Caco-2 (cell line): ENCODE results near the gene TINCR. TPM values are rescaled to one million over a fixed set of nuclear protein-coding genes. Genes with fewer than 3 reads are reported as not detected.

Experiments
- BruUV-seq: library from RNA; stranded (reverse); fragments of 400-500 nt; replicated peaks from 2 replicates; lab custom pipeline; 2021; lab: Mats Ljungman, UMichigan
- CTCF ChIA-PET: fragments of 300-600 bp; sonication (Branson Sonifier 250); formaldehyde crosslinking; loops from one replicate; lab custom pipeline; 2022; ENCODE audit warnings: antibody characterized with exemption; lab: Charles Lee
- POLR2A ChIA-PET: fragments of 300-600 bp; sonication (Branson Sonifier 250); formaldehyde crosslinking; loops from one replicate; lab custom pipeline; 2022; ENCODE audit warnings: antibody characterized with exemption; lab: Charles Lee
- DNase-seq, 2 experiments: peaks; one replicate each; pipeline versions ENCODE4 v3.0.0 to v3.0.0-alpha.2; 2020 to 2022
- H3K27me3 ChIP-seq: replicated peaks from 2 replicates; pipeline ENCODE4 v1.6.0; 2011; ENCODE audit warnings: low read length; ENCODE audit not compliant: control insufficient read depth, insufficient read depth
- H3K36me3 ChIP-seq: 2 replicates; pipeline ENCODE4 v1.5.1; 2011; ENCODE audit warnings: low read length; ENCODE audit not compliant: control insufficient read depth, insufficient read depth
- H3K4me1 ChIP-seq: fragments of 250-450 bp; sonication (Bioruptor Pico); 2 replicates; pipeline ENCODE4 v1.5.1; 2020; ENCODE audit warnings: mild to moderate bottlenecking
- H3K4me3 ChIP-seq: 2 replicates; pipeline ENCODE4 v1.5.1; 2011; ENCODE audit warnings: low read depth, mild to moderate bottlenecking, control low read depth, low read length
- H3K9me3 ChIP-seq: fragments of 250-450 bp; sonication (Bioruptor Pico); 2 replicates; pipeline ENCODE4 v1.5.1; 2020; ENCODE audit warnings: mild to moderate bottlenecking, moderate library complexity
- H3K27ac Mint-ChIP-seq: one replicate; pipeline ENCODE4 v1.8.0; 2022; ENCODE audit warnings: mixed read lengths; ENCODE audit not compliant: unreplicated experiment
- H3K27me3 Mint-ChIP-seq: one replicate; pipeline ENCODE4 v1.8.0; 2022; ENCODE audit warnings: mixed read lengths; ENCODE audit not compliant: insufficient read depth, unreplicated experiment
- H3K36me3 Mint-ChIP-seq: one replicate; pipeline ENCODE4 v1.8.0; 2022; ENCODE audit warnings: mild to moderate bottlenecking, mixed read lengths; ENCODE audit not compliant: insufficient read depth, unreplicated experiment
- H3K4me1 Mint-ChIP-seq: one replicate; pipeline ENCODE4 v1.8.0; 2022; ENCODE audit warnings: low read depth, mixed read lengths; ENCODE audit not compliant: unreplicated experiment
- H3K4me3 Mint-ChIP-seq: one replicate; pipeline ENCODE4 v1.8.0; 2022; ENCODE audit warnings: mild to moderate bottlenecking, moderate library complexity, mixed read lengths; ENCODE audit not compliant: unreplicated experiment
- H3K9me3 Mint-ChIP-seq: one replicate; pipeline ENCODE4 v1.8.0; 2022; ENCODE audit warnings: mixed read lengths; ENCODE audit not compliant: unreplicated experiment
- intact Hi-C: fragments of 100-400 bp; cut with micrococcal nuclease; formaldehyde crosslinking; loops from one replicate; pipeline ENCODE4 v1.10.0; 2022; ENCODE audit not compliant: unreplicated experiment
- total RNA-seq: library from RNA; stranded (reverse); gene quantifications from 2 replicates; pipeline ENCODE4 v1.2.3, GENCODE V29; 2022
- TF ChIP-seq, protein P1 (sequence below), 2 experiments: fragments of 200-600 bp in 1 of 2; IDR thresholded peaks; 1 replicate in 1 of 2; 2 replicates in 1 of 2; pipeline versions ENCODE4 v1.5.1 to v1.8.0; 2011 to 2022; ENCODE audit warnings: antibody characterized with exemption in 1 of 2, control low read depth in 1 of 2, inconsistent platforms in 1 of 2, low read depth in 1 of 2, low read length in 1 of 2, mild to moderate bottlenecking in 1 of 2, moderate library complexity in 1 of 2; ENCODE audit not compliant: insufficient read depth in 1 of 2, severe bottlenecking in 1 of 2, unreplicated experiment in 1 of 2

The TINCR gene
- total RNA-seq, 1 experiment from 2014 or later = 3.8 TPM

DNA sequence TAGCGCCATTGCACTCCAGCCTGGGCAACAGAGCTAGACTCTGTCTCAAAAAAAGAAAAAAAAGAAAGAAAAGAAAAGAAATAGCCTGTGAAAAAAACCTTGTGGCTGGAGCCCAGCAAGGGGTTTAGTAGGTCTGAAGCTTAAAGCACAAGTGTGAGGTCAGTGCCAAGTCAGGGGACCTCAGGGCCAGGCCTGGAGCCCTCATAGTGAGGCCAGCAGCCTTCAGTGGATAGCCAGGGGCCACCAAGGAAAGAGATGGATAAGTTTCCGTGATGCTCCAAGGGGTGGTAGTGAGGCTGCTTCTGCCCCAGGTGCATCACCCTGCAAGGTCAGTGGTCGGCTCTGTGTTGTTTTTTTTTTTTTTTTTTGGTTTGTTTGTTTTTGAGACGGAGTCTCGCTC lies 12.9 kb downstream of the TINCR start:
- H3K27me3 Mint-ChIP-seq = no peaks in the 10 kb centered on the region
- no peaks in the 10 kb centered on the region for H3K9me3 Mint-ChIP-seq
- no peaks in the 10 kb centered on the region for H3K36me3 ChIP-seq
- ChIA-PET CTCF (no interaction called here), POLR2A (no interaction called here)
- H3K4me3 Mint-ChIP-seq = no peak overlapping the region
- intact Hi-C loops = no loop called here
- TF ChIP-seq, protein P1, sequence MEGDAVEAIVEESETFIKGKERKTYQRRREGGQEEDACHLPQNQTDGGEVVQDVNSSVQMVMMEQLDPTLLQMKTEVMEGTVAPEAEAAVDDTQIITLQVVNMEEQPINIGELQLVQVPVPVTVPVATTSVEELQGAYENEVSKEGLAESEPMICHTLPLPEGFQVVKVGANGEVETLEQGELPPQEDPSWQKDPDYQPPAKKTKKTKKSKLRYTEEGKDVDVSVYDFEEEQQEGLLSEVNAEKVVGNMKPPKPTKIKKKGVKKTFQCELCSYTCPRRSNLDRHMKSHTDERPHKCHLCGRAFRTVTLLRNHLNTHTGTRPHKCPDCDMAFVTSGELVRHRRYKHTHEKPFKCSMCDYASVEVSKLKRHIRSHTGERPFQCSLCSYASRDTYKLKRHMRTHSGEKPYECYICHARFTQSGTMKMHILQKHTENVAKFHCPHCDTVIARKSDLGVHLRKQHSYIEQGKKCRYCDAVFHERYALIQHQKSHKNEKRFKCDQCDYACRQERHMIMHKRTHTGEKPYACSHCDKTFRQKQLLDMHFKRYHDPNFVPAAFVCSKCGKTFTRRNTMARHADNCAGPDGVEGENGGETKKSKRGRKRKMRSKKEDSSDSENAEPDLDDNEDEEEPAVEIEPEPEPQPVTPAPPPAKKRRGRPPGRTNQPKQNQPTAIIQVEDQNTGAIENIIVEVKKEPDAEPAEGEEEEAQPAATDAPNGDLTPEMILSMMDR (IDR thresholded peaks at IDR 0.05; ENCODE audit: insufficient read depth in 1 of 2, low read depth in 1 of 2, low read length in 1 of 2, severe bottlenecking in 1 of 2, unreplicated experiment in 1 of 2) = no peak
- no peaks in the 10 kb centered on the region for H3K4me1 ChIP-seq
- H3K9me3 ChIP-seq = no peaks in the 10 kb centered on the region
- DNase-seq = no peak
- H3K4me1 Mint-ChIP-seq = peaks cover 8% of the 10 kb centered on the region
- no peaks in the 10 kb centered on the region for H3K36me3 Mint-ChIP-seq
- H3K27ac Mint-ChIP-seq = no peak overlapping the region
- no peaks in the 10 kb centered on the region for H3K27me3 ChIP-seq
- BruUV-seq = no TSS peak
- H3K4me3 ChIP-seq = no peak overlapping the region

DNA sequence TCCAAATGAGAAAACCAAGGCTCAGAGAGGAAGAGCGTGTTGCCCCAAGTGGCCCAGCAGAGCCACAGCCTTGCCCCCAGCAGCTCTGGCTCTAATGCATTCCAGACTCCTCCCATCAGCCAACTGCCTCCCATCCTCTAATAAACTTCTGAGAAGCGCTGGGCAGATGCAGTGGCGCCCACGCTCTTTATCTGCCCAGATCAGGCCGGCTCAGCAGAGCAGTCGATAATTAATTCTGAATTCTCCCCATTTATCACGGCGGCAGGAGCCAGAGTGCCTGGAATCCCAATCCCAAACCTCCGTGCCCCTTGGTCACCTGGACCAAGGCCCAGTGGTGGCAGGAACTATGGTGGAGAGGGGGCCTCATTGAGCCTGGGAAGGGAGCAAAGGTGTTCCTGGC lies 13.9 kb downstream of the TINCR start:
- H3K27me3 ChIP-seq = no peaks in the 10 kb centered on the region
- no peak for DNase-seq
- Mint-ChIP-seq H3K4me1 (peaks cover 8% of the 10 kb centered on the region), H3K27me3 (no peaks in the 10 kb centered on the region), H3K9me3 (no peaks in the 10 kb centered on the region), H3K36me3 (no peaks in the 10 kb centered on the region), H3K4me3 (no peak overlapping the region), H3K27ac (no peak overlapping the region)
- intact Hi-C loops = no loop called here
- ChIA-PET CTCF (no interaction called here), POLR2A (no interaction called here)
- no peak overlapping the region for H3K4me3 ChIP-seq
- BruUV-seq = no TSS peak
- no peaks in the 10 kb centered on the region for H3K4me1 ChIP-seq
- TF ChIP-seq, protein P1 (IDR thresholded peaks at IDR 0.05; ENCODE audit: insufficient read depth in 1 of 2, low read depth in 1 of 2, low read length in 1 of 2, severe bottlenecking in 1 of 2, unreplicated experiment in 1 of 2) = no peak
- no peaks in the 10 kb centered on the region for H3K9me3 ChIP-seq
- no peaks in the 10 kb centered on the region for H3K36me3 ChIP-seq

DNA sequence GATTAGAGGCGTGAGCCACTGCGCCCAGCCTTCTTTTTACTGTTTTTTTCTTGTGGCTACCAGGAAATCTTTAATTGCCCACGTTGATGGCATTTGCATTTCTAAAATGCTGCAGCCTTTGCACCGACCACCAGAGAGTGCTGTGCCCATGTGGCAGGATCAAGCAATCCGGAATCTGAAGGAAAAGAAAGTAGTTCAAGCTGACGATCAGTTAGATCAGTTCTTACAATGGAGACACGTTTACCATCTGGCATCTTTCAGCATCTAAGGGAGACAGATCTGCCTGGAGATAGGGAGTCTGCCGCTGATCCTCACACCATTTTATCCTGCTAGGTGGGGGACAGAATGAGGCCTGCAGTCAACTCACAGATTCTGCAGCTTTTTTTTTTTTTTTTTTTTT lies 19.9 kb downstream of the TINCR start:
- TF ChIP-seq, protein P1 (IDR thresholded peaks at IDR 0.05; ENCODE audit: insufficient read depth in 1 of 2, low read depth in 1 of 2, low read length in 1 of 2, severe bottlenecking in 1 of 2, unreplicated experiment in 1 of 2) = peak; percentile 59 to 88
- H3K27me3 Mint-ChIP-seq = no peaks in the 10 kb centered on the region
- Histone ChIP-seq H3K4me3 (no peak overlapping the region), H3K27me3 (no peaks in the 10 kb centered on the region), H3K9me3 (no peaks in the 10 kb centered on the region), H3K36me3 (no peaks in the 10 kb centered on the region), H3K4me1 (no peaks in the 10 kb centered on the region)
- H3K9me3 Mint-ChIP-seq = no peaks in the 10 kb centered on the region
- H3K4me1 Mint-ChIP-seq = no peaks in the 10 kb centered on the region
- H3K36me3 Mint-ChIP-seq = no peaks in the 10 kb centered on the region
- intact Hi-C loops = loop anchor here (1.0 kb wide), 1 partner anchor 30 kb away; no protein-coding TSS in a partner anchor
- DNase-seq = peak; percentile 53 to 54
- no peak overlapping the region for H3K27ac Mint-ChIP-seq
- CTCF ChIA-PET = interaction anchor here (1.0 to 1.5 kb wide), 3 partner anchors 13 to 25 kb away, joined by 4 to 7 read pairs (median 4); partner anchors contain the start of gene TINCR
- POLR2A ChIA-PET = no interaction called here
- no peak overlapping the region for H3K4me3 Mint-ChIP-seq
- BruUV-seq = no TSS peak
